Liver (tissue), 9 donors: ENCODE measurements around the gene EDIL3. TPM values are rescaled to one million over a fixed set of nuclear protein-coding genes. Genes with fewer than 3 reads are reported as not detected.

Experiments used
- DNase-seq: peaks from one replicate; pipeline ENCODE4 v3.0.0-alpha.2; 2017; ENCODE audit warnings: low spot score
- H3K27ac ChIP-seq, 2 donors: one replicate each; pipeline ENCODE4 v1.7.0; 2013; ENCODE audit warnings: inconsistent platforms in 2 of 2, low read length in 2 of 2, control low read depth in 1 of 2, low read depth in 1 of 2, mild to moderate bottlenecking in 1 of 2
- H3K27me3 ChIP-seq, 4 donors: one replicate each; pipeline versions ENCODE4 v1.6.1 to v1.7.0; 2013; ENCODE audit warnings: low read length in 3 of 4, inconsistent platforms in 1 of 4, mild to moderate bottlenecking in 1 of 4, moderate library complexity in 1 of 4; ENCODE audit not compliant: control insufficient read depth in 4 of 4, insufficient read depth in 4 of 4
- H3K36me3 ChIP-seq, 4 donors: one replicate each; pipeline versions ENCODE4 v1.6.1 to v1.7.0; 2013; ENCODE audit warnings: low read length in 3 of 4, mild to moderate bottlenecking in 3 of 4, low read depth in 1 of 4, moderate library complexity in 1 of 4; ENCODE audit not compliant: control insufficient read depth in 4 of 4, insufficient read depth in 3 of 4
- H3K4me1 ChIP-seq, 4 donors: one replicate each; pipeline versions ENCODE4 v1.6.1 to v1.7.0; 2013; ENCODE audit warnings: low read length in 3 of 4, mild to moderate bottlenecking in 3 of 4, moderate library complexity in 1 of 4; ENCODE audit not compliant: control insufficient read depth in 4 of 4, insufficient read depth in 4 of 4
- H3K4me3 ChIP-seq, 3 donors: one replicate each; pipeline versions ENCODE4 v1.6.1 to v1.7.0; 2013; ENCODE audit warnings: low read length in 3 of 3, control low read depth in 1 of 3, low read depth in 1 of 3, mild to moderate bottlenecking in 1 of 3
- H3K9ac ChIP-seq, 2 donors: one replicate each; pipeline ENCODE4 v1.7.0; 2013; ENCODE audit warnings: low read length in 2 of 2, mild to moderate bottlenecking in 2 of 2, moderate library complexity in 2 of 2, control low read depth in 1 of 2, low read depth in 1 of 2
- H3K9me3 ChIP-seq, 4 donors: one replicate each; pipeline versions ENCODE4 v1.6.1 to v1.7.0; 2013; ENCODE audit warnings: low read length in 3 of 4; ENCODE audit not compliant: control insufficient read depth in 4 of 4
- GABPA ChIP-seq, 2 donors: IDR thresholded peaks in 1 of 2; conservative IDR thresholded peaks in 1 of 2; 2 replicates each; pipeline ENCODE4 v1.6.1; 2016; ENCODE audit warnings: antibody characterized with exemption in 2 of 2, mild to moderate bottlenecking in 1 of 2, moderate library complexity in 1 of 2
- HNF4A ChIP-seq, 2 donors: conservative IDR thresholded peaks; 2 replicates each; pipeline ENCODE4 v1.6.1; 2016; ENCODE audit warnings: antibody characterized with exemption in 2 of 2, mild to moderate bottlenecking in 2 of 2
- NR2F2 ChIP-seq: IDR thresholded peaks from 2 replicates; pipeline ENCODE4 v1.6.1; 2016; ENCODE audit warnings: antibody characterized with exemption
- REST ChIP-seq: IDR thresholded peaks from 2 replicates; pipeline ENCODE4 v1.6.1; 2016; ENCODE audit warnings: antibody characterized with exemption, mild to moderate bottlenecking
- RXRA ChIP-seq, 2 donors: IDR thresholded peaks; 2 replicates each; pipeline ENCODE4 v1.6.1; 2017 to 2018; ENCODE audit warnings: antibody characterized with exemption in 2 of 2, mild to moderate bottlenecking in 1 of 2
- SP1 ChIP-seq: IDR thresholded peaks from 2 replicates; pipeline ENCODE4 v1.6.1; 2018; ENCODE audit warnings: antibody characterized with exemption, mild to moderate bottlenecking
- TAF1 ChIP-seq: conservative IDR thresholded peaks from 2 replicates; pipeline ENCODE4 v1.6.1; 2016; ENCODE audit warnings: antibody characterized with exemption, mild to moderate bottlenecking
- ZBTB33 ChIP-seq: IDR thresholded peaks from 2 replicates; pipeline ENCODE4 v1.6.1; 2016; ENCODE audit warnings: antibody characterized with exemption
- WGBS: extraction: QIAGEN DNeasy Blood & Tissue Kit; methylation state at CpG from one replicate; pipeline ENCODE4 v1.1.7; 2013; 5-methylcytosine and 5-hydroxymethylcytosine counted together
- polyA plus RNA-seq, 2 donors: library from polyadenylated mRNA; stranded (reverse) in 1 of 2; unstranded in 1 of 2; fragments of 200-250 nt in 1 of 2; fragments of >200 nt in 1 of 2; fragmentation: Nextera tagmentation in 1 of 2; extraction: Ambion mirVana in 1 of 2; gene quantifications; one replicate each; pipeline versions ENCODE4 v1.2.1 to v1.2.3, GENCODE V29; 2013 to 2015
- total RNA-seq, 2 donors: library from RNA; depleted of rRNA; stranded (reverse); fragments of >200 nt; gene quantifications; one replicate each; pipeline ENCODE4 v1.2.3, GENCODE V29; 2014
- TF ChIP-seq, protein P1 (sequence below): IDR thresholded peaks from 2 replicates; pipeline ENCODE4 v1.6.1; 2016; ENCODE audit warnings: antibody characterized with exemption
- donor health status: healthy.
- donor health status: healthy.
- donor health status: healthy.
- donor health status: healthy.
- donor health status: healthy.

The EDIL3 gene
- total and polyA plus RNA-seq, 4 donors, result 0.33 to 12.0 (median 0.76) TPM

- no peak for DNase-seq
- Histone ChIP-seq H3K36me3 (no peaks in the 10 kb centered on the region), H3K9me3 (no peaks in the 10 kb centered on the region), H3K4me1 (no peaks in the 10 kb centered on the region), H3K4me3 (no peak overlapping the region), H3K9ac (no peak overlapping the region), H3K27ac (no peak overlapping the region), H3K27me3 (no peaks in the 10 kb centered on the region)
- TF ChIP-seq RXRA (IDR thresholded peaks at IDR 0.05) (no peak), GABPA (IDR thresholded peaks at IDR 0.05 in 1 of 2, conservative IDR thresholded peaks at IDR 0.05 in 1 of 2) (no peak), TAF1 (no peak), HNF4A (conservative IDR thresholded peaks at IDR 0.05) (no peak), REST (no peak), ZBTB33 (no peak)
- TF ChIP-seq, protein P1, sequence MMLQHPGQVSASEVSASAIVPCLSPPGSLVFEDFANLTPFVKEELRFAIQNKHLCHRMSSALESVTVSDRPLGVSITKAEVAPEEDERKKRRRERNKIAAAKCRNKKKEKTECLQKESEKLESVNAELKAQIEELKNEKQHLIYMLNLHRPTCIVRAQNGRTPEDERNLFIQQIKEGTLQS, result no peak
- WGBS, result 74% methylated on average over 2 of the region's 2 CpGs
Observed at GRCh38 chr5:84059672-84060071, 325.0 kb downstream of the EDIL3 start.

DNA sequence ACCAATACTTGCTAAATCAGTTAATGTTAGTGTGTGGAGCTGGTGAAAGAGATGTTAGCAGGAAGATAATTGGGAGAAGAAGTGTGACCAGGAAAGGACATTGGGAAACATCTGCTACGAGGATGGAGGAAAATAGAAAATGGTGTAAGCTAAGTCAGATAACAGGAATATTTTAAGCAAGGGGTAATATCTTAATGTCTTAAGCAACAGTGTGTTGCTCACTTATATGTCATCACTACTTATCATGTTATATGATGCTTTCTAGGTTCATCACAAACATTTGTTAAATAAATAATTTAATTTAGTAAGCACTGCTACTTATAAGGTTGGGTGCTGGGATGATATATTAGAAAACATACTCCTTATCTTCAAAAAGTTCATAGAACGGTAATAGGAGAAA is 326.1 kb downstream of the EDIL3 start:
- Histone ChIP-seq H3K36me3 (no peaks in the 10 kb centered on the region), H3K27ac (no peak overlapping the region), H3K27me3 (no peaks in the 10 kb centered on the region), H3K9ac (no peak overlapping the region), H3K9me3 (no peaks in the 10 kb centered on the region), H3K4me3 (no peak overlapping the region), H3K4me1 (no peaks in the 10 kb centered on the region)
- WGBS, result 85% methylated on average over 2 of the region's 2 CpGs
- no peak for DNase-seq
- no peak for TF ChIP-seq SP1

- 98% methylated on average over 2 of the region's 2 CpGs for WGBS
- H3K27me3 ChIP-seq, result no peaks in the 10 kb centered on the region
- no peak for DNase-seq
- H3K36me3 ChIP-seq, result no peaks in the 10 kb centered on the region
- H3K9ac ChIP-seq, result no peak overlapping the region
- H3K4me3 ChIP-seq, result no peak overlapping the region
- no peaks in the 10 kb centered on the region for H3K9me3 ChIP-seq
- H3K27ac ChIP-seq, result no peak overlapping the region
- TF ChIP-seq NR2F2 (no peak), TAF1 (no peak)
- no peaks in the 10 kb centered on the region for H3K4me1 ChIP-seq
Observed at GRCh38 chr5:84057211-84057610, 327.5 kb downstream of the EDIL3 start.
